Spleen (tissue), 11 donors: ENCODE measurements around the gene FAM50A. TPM values are rescaled to one million over a fixed set of nuclear protein-coding genes. Genes with fewer than 3 reads are reported as not detected.

Experiments used
- DNase-seq: peaks from one replicate; pipeline ENCODE4 v3.0.0-alpha.2; 2020
- H3K27ac ChIP-seq, 8 donors: fragments of 200-600 bp; sonication (generic) in 7 of 8; 1 replicate in 4 of 8; 2 replicates in 4 of 8; pipeline versions ENCODE4 v1.5.0 to v1.8.0; 2016 to 2021; ENCODE audit warnings: inconsistent platforms in 4 of 8, mild to moderate bottlenecking in 4 of 8, moderate library complexity in 1 of 8
- H3K27me3 ChIP-seq, 7 donors: fragments of 200-600 bp; sonication (generic) in 6 of 7; replicated peaks in 1 of 7; 1 replicate in 4 of 7; 2 replicates in 3 of 7; pipeline versions ENCODE4 v1.5.0 to v1.8.0; 2016 to 2021; ENCODE audit warnings: inconsistent platforms in 3 of 7, mild to moderate bottlenecking in 1 of 7
- H3K36me3 ChIP-seq, 6 donors: fragments of 200-600 bp; sonication (generic) in 5 of 6; 1 replicate in 4 of 6; 2 replicates in 2 of 6; pipeline versions ENCODE4 v1.5.0 to v1.8.0; 2016 to 2021; ENCODE audit warnings: inconsistent platforms in 2 of 6
- H3K4me1 ChIP-seq, 6 donors: fragments of 200-600 bp; sonication (generic) in 5 of 6; 1 replicate in 3 of 6; 2 replicates in 3 of 6; pipeline versions ENCODE4 v1.5.0 to v1.8.0; 2016 to 2021; ENCODE audit warnings: inconsistent platforms in 3 of 6
- H3K4me3 ChIP-seq, 8 donors: fragments of 200-600 bp; sonication (generic) in 7 of 8; 1 replicate in 4 of 8; 2 replicates in 4 of 8; pipeline versions ENCODE4 v1.5.0 to v1.8.0; 2016 to 2021; ENCODE audit warnings: inconsistent platforms in 4 of 8, mild to moderate bottlenecking in 4 of 8, moderate library complexity in 2 of 8
- H3K9me3 ChIP-seq, 8 donors: fragments of 200-600 bp; sonication (generic) in 7 of 8; 1 replicate in 4 of 8; 2 replicates in 4 of 8; pipeline versions ENCODE4 v1.5.0 to v1.8.0; 2016 to 2021; ENCODE audit warnings: inconsistent platforms in 4 of 8
- CTCF ChIP-seq, 11 experiments: fragments of 200-600 bp in 7 of 11; fragments of 450-650 bp in 4 of 11; sonication (generic) in 4 of 11; IDR thresholded peaks in 8 of 11; conservative IDR thresholded peaks in 3 of 11; 1 replicate in 7 of 11; 2 replicates in 4 of 11; pipeline versions ENCODE4 v1.4.0 to v1.8.0; 2016 to 2021; ENCODE audit warnings: antibody characterized with exemption in 11 of 11, inconsistent platforms in 4 of 11, mild to moderate bottlenecking in 1 of 11
- POLR2A ChIP-seq, 3 donors: fragments of 450-650 bp; IDR thresholded peaks; one replicate each; pipeline ENCODE4 v1.5.1; 2017; ENCODE audit warnings: antibody characterized with exemption in 3 of 3, mild to moderate bottlenecking in 1 of 3
- POLR2AphosphoS5 ChIP-seq, 3 donors: sonication (generic); formaldehyde crosslinking; IDR thresholded peaks; one replicate each; pipeline ENCODE4 v1.5.1; 2017; ENCODE audit warnings: antibody characterized with exemption in 3 of 3
- WGBS, 5 donors: extraction: QIAGEN DNeasy Blood & Tissue Kit in 3 of 5; methylation state at CpG; one replicate each; pipeline versions ENCODE4 v1.1.5 to v1.1.7; 2013 to 2018; 5-methylcytosine and 5-hydroxymethylcytosine counted together
- intact Hi-C: fragments of 100-400 bp; cut with DNase I; formaldehyde crosslinking; loops from one replicate; pipeline ENCODE4 v1.15.0; 2023; ENCODE audit warnings: low total_unique reads
- polyA plus RNA-seq, 3 donors: library from polyadenylated mRNA; stranded (reverse); fragments of 200-250 nt; gene quantifications; one replicate each; pipeline ENCODE4 v1.2.1, GENCODE V29; 2013
- total RNA-seq, 7 donors: library from RNA; depleted of rRNA in 3 of 7; stranded (reverse); fragments of >200 nt in 3 of 7; fragmentation: NEBNext Ultra II Directional in 4 of 7; extraction: Animal tissue kit (Norgen Biotek cat#: 25700) in 4 of 7; gene quantifications; one replicate each; pipeline versions ENCODE4 v1.1.0 to v1.2.1, GENCODE V29; 2016 to 2021
- donor health status: healthy with polysubstance abuse.
- donor health status: DM: no; HTN: no; CAD: no; lungs with moderate emphysema.
- donor health status: DM: no; HTN: no; CAD: no.
- donor health status: Bipolar disorder and iron deficiency.
- donor health status: healthy.
- donor health status: DM: no; HTN: no; CAD: no.
- donor health status: DM: yes; HTN: yes; CAD: no.

FAM50A gene
- total and polyA plus RNA-seq, 10 donors = 30.3 to 123 (median 47.9) TPM

- peak; percentile 71 for DNase-seq
- peaks cover 0 to 6% (median 0%) of the 10 kb centered on the region in 7 donors for H3K27me3 ChIP-seq
- H3K9me3 ChIP-seq = no peaks in the 10 kb centered on the region
- WGBS, 5 donors = 82 to 95% (median 87%) methylated on average over 7 to 11 of the region's 11 CpGs
- TF ChIP-seq CTCF (IDR thresholded peaks at IDR 0.05 in 8 of 11, conservative IDR thresholded peaks at IDR 0.05 in 3 of 11) (no peak), POLR2A (IDR thresholded peaks at IDR 0.05) (no peak), POLR2AphosphoS5 (IDR thresholded peaks at IDR 0.05) (no peak)
- H3K36me3 ChIP-seq = peaks cover 0 to 59% (median 18%) of the 10 kb centered on the region in 6 donors
- H3K4me1 ChIP-seq = peaks cover 9 to 75% (median 33%) of the 10 kb centered on the region in 6 donors
- H3K27ac ChIP-seq = peak overlapping the region in 2 of 8 donors; percentile 32 to 42
- intact Hi-C loops = no loop called here
- no peak overlapping the region for H3K4me3 ChIP-seq
Observed at GRCh38 chrX:154441564-154441963, 2.4 kb upstream of the FAM50A start.

GRCh38 chrX:154441984-154442707, 1.8 kb upstream of the FAM50A start:
- 79 to 95% (median 87%) methylated on average over 8 to 21 of the region's 21 CpGs for WGBS, 5 donors
- Histone ChIP-seq H3K4me3 (no peak overlapping the region), H3K9me3 (no peaks in the 10 kb centered on the region), H3K36me3 (peaks cover 0 to 64% (median 18%) of the 10 kb centered on the region in 6 donors), H3K27ac (peak overlapping the region in 1 of 8 donors; percentile 42), H3K4me1 (peaks cover 9 to 75% (median 33%) of the 10 kb centered on the region in 6 donors), H3K27me3 (peaks cover 0 to 6% (median 0%) of the 10 kb centered on the region in 7 donors)
- intact Hi-C loops = no loop called here
- peak; percentile 65 for DNase-seq
- TF ChIP-seq POLR2A (IDR thresholded peaks at IDR 0.05) (no peak), POLR2AphosphoS5 (IDR thresholded peaks at IDR 0.05) (no peak), CTCF (IDR thresholded peaks at IDR 0.05 in 8 of 11, conservative IDR thresholded peaks at IDR 0.05 in 3 of 11) (no peak)

GRCh38 chrX:154443479-154443910, 446 bp upstream of the FAM50A start:
- peaks cover 0 to 6% (median 0%) of the 10 kb centered on the region in 7 donors for H3K27me3 ChIP-seq
- H3K4me3 ChIP-seq = peak overlapping the region in 3 of 8 donors; percentile 51 to 78 (median 62)
- H3K4me1 ChIP-seq = peaks cover 8 to 65% (median 25%) of the 10 kb centered on the region in 6 donors
- DNase-seq = no peak
- no peak for TF ChIP-seq POLR2A (IDR thresholded peaks at IDR 0.05)
- TF ChIP-seq CTCF (IDR thresholded peaks at IDR 0.05 in 8 of 11, conservative IDR thresholded peaks at IDR 0.05 in 3 of 11) = no peak
- no peak for TF ChIP-seq POLR2AphosphoS5 (IDR thresholded peaks at IDR 0.05)
- WGBS, 5 donors = 9 to 55% (median 20%) methylated on average over 6 to 10 of the region's 10 CpGs
- intact Hi-C loops = no loop called here
- no peaks in the 10 kb centered on the region for H3K9me3 ChIP-seq
- peak overlapping the region; percentile 46 to 91 (median 78) for H3K27ac ChIP-seq
- peaks cover 0 to 77% (median 19%) of the 10 kb centered on the region in 6 donors for H3K36me3 ChIP-seq

GRCh38 chrX:154444755-154445246, 860 bp downstream of the FAM50A start:
- intact Hi-C loops = no loop called here
- Histone ChIP-seq H3K27me3 (peaks cover 0 to 6% (median 0%) of the 10 kb centered on the region in 7 donors), H3K4me3 (peak overlapping the region; percentile 40 to 78 (median 49)), H3K36me3 (peaks cover 0 to 77% (median 29%) of the 10 kb centered on the region in 6 donors), H3K9me3 (no peaks in the 10 kb centered on the region), H3K4me1 (peaks cover 5 to 52% (median 20%) of the 10 kb centered on the region in 6 donors), H3K27ac (peak overlapping the region in 6 of 8 donors; percentile 71 to 91 (median 84))
- DNase-seq = peak; percentile 79
- TF ChIP-seq CTCF (IDR thresholded peaks at IDR 0.05 in 8 of 11, conservative IDR thresholded peaks at IDR 0.05 in 3 of 11) = no peak
- TF ChIP-seq POLR2A (IDR thresholded peaks at IDR 0.05) = no peak
- TF ChIP-seq POLR2AphosphoS5 (IDR thresholded peaks at IDR 0.05) = no peak
- WGBS, 5 donors = 76 to 100% (median 79%) methylated on average over 2 to 13 of the region's 13 CpGs
